Pons (tissue), 1 donor: Measurements from ENCODE around the gene NTM.

ENCODE experiments used
- DNase-seq: peaks from one replicate; pipeline ENCODE4 v3.0.0-alpha.2; 2016; ENCODE audit warnings: low spot score

The NTM gene

DNA sequence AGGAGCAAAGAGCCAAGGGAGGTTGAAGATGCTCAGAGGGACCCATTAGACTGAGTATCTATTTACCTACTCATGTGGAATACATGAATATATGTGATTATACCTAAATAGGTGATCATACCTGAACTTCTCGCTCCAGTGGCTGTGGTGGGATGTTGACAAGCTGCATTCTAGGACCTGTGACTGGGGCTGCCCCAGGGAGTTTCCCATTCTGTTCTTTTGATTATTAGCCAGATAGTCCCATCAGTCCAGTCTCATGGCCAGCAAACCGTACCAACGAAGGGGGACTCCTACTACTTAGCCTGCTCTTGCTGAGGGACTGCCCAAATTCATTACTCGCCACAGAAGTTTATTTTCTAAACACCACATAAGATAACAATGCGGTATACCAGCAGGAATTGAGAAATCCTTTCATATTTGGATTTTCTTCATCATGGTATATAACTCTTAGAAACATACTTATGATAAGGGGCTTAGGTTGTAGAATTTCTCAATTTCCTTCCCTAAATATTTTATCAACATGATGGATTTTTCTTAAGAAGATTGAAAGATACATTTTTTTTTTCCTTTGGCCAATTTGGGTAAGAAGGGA, 273.9 kb downstream of the NTM start:
- DNase-seq, result no peak

DNA sequence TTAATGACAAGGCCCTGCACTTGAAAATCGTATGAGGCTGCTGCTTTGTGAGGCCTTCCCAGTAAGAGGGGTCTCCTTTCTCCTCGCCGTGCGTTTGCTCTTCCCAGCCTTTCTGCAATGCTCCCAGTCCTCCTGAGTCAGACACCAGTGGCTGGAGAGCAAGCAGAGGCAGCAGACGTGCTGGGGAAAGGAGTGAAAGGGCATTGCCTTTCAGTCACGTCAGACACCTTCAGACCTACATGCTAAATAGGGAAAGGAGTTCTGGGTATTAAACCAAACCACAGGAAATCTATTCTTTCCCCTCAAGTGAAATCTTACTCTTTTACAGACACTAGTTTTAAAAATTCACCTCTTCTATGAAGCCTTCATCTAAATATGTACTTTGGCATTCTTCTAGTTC, 274.8 kb downstream of the NTM start:
- no peak for DNase-seq

DNA sequence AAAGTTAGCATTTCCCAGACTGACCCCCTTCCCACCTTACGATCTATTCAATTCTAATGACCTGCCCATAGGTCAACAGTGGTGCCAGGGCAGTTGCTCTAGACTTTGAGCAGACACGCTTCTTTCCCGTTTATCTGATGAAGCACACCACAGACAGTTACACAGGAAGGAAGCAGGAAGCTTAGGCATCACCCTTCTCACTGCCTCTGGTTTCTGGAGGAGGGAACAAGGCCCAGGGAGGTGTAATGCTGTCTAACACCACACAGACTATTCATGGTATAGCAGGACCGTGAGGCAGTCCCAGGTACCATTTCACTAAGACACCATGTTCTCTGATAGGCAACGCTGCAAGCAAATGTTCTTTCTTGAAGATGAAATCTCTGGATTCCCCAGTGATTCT, 279.4 kb downstream of the NTM start:
- DNase-seq, result no peak

DNA sequence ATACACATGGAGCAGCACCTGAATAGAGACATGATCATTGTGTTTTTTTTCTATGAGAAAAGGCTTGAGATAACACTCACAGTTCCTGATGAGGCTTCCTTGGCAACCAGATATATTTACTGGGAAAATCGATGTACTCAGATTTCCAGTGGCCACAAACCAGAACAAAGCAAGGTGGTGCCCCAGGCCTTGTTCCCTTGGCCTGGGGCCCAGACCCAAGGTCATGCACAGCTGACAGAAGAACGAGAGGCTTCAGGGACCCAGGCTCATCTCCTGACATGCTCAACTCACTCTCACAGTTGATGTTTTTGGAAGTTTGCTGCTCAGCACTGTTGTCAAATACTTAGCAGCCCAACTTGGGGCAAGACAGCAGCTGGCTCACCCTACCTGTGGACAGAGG, 281.8 kb downstream of the NTM start:
- no peak for DNase-seq

DNA sequence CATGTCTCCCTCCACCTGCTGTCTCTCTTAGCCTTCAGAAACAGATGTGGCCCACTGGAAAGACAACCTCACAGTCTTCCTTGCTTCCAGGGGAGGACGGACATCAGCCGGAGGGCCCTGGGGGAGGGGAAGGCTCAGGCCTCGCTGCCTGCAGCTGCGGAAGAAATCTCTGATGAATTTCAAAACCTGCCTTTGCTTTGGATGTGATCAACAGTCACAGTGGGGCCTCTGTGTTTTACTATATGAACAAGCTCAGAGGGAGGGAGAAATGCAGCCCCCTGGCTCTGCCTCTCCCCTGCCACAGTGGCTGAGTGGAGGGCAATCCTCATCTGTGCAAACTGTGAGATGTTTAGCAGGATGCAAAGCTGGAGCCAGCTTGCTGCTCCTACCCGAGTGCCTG, 282.8 kb downstream of the NTM start:
- peak; percentile 52 for DNase-seq

DNA sequence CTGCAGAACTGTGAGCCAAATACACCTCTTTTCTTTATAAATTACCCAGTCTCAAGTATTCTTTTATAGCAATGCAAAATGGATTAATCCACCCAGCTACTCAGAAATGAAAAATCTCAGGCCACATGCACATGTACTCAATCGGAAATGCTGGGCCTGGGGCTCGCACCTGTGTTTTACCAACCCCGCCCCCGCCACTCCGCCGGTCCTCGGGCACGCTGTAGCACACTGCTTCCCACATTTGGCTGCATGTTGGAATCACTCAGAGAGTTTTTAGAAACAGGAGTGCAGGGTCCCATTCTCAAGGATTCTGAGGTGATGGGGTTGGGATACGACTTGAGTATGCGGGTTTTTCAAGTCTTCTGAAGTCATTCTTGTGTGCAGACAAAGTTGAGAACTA, 284.4 kb downstream of the NTM start:
- no peak for DNase-seq

DNA sequence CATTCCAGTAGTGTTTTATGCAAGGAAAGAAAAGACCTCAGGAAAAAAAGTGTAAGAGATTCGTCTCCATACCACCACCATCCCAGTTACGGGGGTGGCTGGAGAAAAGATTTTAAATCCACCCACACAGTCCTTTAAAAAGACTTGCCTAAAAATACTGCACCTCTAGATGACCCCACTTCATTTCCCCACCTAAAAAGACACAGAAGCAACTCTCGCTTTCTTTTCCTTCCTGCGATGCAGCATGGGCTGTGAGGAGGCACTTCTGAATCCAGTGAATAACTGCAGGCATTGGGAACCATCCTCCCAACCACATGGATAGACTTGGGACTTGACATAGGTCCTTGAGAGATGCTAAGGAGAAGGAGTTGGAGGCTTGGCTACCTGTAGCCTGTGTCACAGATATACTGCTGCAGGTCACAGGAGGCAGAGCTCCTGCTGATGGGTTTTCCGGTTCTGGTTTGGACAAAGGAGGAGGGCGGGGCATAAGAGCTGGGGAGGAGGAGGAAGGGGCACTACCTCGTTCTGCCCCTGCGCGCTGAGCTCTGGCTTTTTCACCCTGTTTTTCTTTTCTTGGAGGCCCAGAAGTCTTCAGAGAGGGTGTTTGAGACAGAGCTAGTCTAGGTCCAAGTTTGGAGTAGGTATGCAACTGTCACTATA, 285.9 kb downstream of the NTM start:
- DNase-seq, result no peak

DNA sequence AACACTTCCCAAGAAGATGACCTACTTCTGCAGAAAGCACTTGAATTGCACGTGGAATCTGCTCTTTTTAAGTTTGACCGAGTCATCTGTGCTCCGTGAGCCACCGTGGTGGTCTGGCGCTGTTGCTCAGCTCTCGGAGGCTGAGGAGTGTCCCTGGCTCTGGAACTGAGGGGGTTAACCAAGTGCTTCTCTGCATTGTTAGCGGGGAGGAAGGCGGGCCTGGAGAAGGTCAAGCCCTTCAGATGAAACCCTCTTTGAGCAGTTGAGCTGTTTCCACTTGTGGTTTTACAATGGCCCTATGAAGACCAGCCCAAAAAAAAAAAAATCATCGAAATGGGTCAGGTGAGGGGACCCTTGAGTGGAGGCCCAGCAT, 286.4 kb downstream of the NTM start:
- DNase-seq, result no peak

DNA sequence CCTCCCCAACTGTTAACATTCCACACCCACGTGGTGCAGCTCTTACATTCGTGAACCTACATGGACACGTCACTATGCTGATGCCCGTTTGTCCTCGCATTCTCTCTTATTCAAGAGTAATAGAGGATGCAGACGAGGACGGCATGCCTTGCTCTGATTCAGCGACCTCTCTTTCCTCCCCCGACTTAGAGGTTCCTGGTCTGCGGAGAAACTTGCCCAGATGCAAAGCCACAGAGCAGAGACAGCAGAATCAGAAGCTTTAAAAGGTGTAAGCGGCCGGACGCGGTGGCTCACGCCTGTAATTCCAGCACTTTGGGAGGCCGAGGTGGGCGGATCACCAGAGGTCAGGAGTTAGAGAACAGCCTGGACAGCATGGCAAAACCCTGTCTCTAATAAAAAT, 288.0 kb downstream of the NTM start:
- no peak for DNase-seq

DNA sequence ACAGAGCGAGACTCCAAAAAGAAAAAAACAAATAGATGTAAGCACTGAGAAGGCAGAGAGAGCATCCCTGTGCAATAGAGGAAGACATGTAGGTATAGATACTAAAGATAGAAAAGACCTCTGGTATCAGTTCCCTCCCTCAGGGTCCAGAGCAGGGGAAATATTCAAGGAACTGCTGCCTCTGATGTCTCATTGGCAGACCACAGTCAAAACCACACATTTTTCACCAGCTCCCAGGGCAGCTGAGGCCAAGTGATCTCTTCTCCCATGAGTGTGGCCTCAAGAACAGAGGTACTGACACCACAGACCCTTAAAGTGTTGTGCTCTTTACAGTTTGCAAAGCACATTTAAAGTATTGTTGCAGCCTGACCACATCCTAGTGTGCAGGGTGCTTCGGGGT, 288.5 kb downstream of the NTM start:
- no peak for DNase-seq

DNA sequence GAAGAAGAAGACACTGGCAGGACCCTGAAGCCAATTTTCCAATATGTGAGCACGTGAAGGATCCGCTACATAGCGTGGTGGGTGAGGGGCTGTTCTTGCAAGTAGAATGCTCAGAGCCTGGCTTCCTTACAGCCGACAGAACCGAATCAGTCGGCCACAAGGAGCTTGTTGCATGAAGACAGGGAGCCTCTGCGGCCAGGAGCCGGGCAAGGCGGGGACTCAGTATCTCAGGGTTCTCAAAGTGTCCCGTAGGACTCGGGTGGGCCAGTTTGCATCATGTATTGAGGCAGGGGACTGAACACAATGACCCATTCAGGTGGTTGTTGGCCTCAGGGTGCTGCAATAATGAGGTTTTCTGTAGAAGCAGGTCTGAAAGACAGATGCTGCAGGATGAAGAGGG, 289.5 kb downstream of the NTM start:
- no peak for DNase-seq

DNA sequence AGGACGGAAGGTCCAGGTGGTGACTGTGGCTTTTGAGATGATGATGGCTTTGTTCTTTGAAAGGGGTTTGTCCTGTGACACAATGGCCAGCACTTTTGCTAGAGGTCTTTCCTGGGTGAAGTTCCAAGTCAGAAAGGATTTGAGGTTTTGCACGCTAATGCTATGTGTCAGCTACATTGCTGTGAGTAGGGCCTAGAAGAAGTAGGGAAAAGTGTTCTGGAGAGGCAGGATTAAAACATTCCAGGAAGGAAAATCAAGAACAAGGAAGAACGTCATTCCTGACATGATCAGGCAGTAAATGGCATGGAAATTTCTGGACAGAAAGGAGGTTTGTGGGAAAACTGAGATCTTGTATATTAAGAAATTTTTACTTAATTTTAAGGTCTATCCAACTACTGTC, 290.7 kb downstream of the NTM start:
- peak; percentile 61 for DNase-seq

DNA sequence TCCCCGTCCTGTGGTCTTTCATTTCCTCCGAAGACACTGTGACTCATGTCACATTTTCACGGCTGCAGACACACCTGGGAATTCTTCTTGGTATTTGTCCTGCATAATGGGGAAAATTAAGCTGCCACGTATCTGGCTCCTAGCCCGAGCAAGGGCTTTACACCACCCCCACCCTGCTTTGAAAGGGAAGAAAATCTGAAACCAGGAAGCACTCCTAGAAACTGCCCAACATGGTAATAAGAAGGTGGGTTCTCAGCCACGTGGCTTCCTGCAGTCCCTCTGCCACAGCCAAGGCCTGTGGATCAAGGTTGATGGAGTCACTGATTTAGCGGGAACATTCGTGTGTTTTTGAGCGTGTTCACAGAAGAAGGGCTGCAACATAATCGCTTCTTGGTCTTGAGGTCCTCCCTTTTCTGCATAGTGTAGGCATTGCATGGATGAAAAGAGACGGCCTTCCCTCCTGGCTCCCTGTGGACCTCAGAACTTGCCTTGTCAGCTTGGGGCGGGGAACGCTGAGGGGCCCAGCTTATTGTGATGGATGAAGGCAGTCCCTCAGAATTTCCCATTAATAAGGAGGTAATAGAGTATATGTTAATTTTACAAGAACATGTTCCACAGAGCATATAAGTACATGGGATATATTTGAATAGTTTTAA, 292.0 kb downstream of the NTM start:
- peak; percentile 75 for DNase-seq

DNA sequence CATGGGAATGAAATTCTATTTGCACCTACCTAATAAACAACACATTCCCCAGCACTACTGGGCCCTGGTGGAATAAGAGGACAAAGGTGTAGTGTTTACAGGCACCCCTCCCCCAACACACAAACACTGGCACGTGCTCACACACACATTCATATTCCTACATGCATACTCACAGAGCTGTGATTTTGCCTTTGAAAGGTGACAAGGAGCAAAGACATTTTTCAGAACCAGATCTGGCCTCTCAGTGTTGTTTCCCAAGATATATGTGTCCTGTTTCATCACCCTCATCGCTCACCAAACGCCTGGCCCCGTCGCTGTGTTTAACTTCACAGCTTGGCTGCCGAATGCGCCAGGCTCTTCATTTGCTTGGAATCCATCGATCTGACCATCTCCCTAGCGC, 292.6 kb downstream of the NTM start:
- peak; percentile 55 for DNase-seq

DNA sequence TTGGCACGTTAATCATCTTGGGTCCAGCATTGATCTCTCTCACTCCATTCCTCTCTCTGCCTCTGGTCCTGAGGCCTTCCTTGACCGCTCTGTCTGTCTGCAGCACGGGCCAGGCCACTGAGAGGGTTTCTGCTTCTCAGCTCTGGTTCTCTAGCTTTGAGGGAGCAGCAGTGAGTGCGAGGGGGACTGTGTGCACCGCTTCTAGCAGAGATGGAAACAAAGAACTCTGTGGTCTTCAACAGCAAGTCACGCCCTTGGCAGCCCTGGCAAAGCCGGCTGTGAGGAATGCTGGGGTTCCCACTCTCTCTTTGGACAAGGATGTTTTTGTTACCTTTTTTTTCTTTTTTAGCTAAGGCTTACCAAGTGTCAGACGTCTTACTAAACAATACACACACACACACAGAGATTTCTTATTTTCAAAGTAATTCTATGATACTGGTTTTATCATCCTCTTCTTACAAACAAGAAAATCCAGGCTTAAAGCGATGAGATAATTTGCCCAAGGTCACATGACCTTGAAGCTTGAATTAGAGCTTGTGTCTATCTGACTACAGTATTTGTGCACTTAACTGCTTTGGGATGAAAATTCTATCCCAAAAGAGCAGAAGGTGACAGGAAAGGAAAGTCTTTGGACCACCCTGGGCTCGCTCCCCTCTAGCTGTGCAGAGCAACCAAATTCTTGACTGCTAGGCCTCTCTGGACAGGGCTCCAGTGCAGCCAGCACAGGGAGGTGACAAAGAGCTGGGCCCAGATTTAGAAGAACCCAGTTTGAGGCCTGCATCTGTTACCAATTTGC, 293.2 kb downstream of the NTM start:
- DNase-seq, result peak; percentile 93

DNA sequence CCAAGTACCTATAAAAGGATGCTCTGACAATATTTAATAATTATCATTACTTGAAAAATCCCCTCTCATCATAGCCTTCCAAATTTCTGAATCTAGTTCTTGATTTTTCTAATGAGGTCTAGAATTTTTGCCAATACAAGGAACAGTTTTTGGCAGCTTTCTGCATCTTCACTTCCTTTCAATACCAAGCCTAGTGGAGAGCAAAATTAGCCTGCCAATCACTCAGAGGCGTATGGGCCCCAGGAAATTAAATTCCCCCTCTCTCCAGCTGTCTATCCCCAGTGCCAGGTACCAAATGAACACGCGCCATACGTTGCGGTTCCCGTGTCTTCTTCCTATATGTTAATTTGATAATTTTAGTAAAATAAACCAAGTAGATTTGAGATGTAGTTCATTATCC, 293.9 kb downstream of the NTM start:
- DNase-seq, result peak; percentile 65

DNA sequence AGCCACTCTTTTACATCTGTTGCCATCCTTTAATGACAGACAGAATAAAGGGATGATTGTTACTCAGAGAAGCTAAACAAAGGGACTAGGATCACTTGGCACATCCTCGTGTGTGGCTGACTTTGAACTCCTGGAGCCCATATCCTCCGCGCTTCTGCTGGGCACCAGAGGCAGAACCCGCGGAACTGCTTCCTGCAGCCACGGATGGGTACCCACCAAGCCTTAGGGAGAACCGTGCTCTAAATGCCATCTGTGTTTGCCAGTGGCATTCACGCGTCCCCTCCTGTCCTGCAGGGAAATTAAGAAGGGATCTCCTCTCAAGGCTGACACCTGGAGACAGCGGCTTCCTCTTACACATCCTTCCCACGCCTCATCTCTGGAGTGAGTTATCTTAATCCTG, 294.4 kb downstream of the NTM start:
- DNase-seq, result peak; percentile 93

DNA sequence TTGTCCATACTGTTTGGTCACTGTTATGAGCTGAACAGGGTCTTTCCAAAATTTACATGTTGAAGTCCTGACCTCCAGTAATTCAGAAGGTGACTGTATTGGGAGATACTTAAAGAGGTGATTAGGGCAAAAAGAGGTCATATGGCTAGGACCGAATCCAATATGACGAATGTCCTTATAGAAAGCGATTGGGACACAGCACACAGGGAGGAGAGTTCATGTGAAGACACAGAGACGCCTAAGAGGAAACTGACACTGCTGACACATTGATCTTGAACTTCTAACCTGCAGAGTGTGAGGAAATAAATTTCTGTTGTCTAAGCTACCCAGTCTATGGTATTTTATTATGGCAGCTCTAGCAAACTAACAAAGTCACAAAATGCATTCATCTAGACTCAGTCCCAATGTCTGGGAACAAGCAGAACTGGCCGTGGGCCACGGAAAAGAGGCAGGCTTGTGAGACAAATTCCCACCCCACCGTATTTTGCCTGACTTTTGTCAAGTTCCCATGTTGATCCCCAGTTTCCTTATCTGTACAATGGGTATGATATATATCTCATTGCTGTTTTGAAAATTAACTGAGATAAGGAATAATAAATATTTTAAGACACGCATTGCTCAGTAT, 295.0 kb downstream of the NTM start:
- DNase-seq, result peak; percentile 78

DNA sequence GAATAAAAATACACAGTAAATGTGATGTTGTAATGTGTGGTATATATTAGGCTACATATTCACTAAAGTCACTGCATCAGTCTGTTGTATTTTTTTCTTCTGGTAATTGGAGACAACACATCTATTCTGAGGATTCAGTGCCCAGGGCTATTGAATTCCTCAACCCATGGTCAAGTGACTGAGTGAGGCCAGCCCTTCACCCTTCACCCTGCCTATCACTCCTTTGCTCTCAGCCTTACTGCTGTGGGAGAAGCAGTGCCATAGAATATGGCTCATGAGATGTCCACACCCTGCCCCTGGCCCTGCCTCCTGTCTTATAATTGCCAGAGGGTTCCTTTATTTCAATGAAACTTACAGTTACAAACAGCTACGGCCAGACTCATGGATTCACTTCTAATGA, 295.6 kb downstream of the NTM start:
- DNase-seq, result peak; percentile 67

DNA sequence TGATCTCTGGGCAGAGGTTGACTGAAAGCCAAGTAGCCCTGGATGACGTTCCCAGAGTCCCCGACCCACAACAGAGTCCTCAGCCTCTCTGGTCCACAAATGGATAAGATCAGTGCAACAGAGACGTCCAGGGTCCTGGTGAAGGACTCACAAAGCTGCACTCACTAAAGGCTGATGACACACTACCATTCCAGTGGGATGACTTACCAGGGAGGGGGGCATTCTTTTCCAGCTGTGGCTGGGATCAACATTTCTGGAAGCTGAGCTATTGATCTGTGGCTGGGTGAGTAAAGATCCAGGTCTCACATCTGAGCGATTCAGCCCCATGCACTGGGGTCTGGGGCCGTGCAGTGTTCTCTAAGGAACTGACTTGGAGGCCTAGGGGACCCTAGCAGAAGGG, 296.2 kb downstream of the NTM start:
- DNase-seq, result no peak

DNA sequence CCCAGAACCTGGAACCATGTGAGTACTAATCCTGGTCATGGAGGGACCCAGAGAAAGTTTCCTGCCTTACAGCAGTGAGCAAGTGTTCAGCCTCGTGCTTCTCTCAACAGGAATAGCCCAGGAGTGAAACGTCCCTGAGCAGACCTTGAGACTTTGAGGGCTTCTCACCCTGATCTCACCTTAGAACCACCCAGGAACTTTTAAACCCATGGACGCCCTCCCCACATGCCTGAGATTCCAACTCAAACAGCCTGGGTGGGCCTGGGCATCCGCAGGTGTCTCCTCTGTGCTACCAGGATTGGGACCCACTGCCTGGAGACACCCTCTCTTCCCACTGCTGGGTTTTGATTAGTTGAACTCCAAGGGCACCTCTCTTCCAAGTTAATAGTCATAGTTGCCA, 297.2 kb downstream of the NTM start:
- no peak for DNase-seq
